Activated T-helper 1 cell treated with anti-CD3 and anti-CD28 coated beads, Interleukin-2, amount 50 U/mL, for 16 hours (primary cell): ENCODE measurements around the gene CIT.

ENCODE experiments used
- DNase-seq, 2 donors: peaks; one replicate each; pipeline ENCODE4 v3.0.0-alpha.2; 2020; ENCODE audit warnings: low read depth in 1 of 2, low spot score in 1 of 2

CIT gene

GRCh38 chr12:119681728-119682638 is 195.1 kb downstream of the CIT start:
- no peak for DNase-seq

GRCh38 chr12:119681111-119681510 is 196.0 kb downstream of the CIT start:
- no peak for DNase-seq

DNA sequence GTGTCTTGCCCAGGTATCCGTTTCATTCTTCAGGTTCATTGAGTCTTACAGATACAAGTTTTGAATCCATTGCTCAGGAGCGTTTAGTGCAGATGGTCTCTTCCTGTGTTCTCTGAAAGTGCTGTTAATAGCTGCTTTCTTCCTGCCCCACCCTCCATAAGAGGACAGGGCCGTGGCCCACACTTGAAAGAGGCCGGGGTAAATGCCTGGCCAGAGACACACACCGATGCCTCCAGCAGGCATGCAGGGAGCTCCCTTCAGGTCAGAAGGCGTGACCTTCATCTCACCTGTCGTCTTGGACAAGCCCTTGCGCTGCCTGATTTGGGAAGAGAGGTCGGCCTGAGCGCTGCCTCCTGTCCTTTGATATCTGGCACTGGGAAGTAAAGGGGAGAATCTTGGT is 197.6 kb downstream of the CIT start:
- DNase-seq = no peak

DNA sequence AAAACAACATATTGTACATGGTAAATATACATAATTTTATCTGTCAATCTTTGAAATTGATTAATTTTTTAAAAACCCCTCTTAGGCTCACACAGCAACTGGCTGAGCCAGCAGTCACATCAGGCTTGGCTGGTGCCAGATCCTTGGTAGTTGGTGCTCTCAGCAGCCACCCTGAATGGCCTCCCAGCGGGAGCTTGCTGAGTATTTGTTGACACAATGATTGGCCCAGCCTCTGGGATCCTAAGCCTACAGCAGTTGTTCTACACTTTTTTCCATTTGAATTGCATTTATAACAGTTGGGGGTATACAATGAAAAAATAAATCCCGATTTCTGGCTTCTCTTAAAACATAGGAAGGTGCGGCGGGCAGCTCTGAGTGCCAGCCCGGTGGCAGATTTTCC is 198.0 kb downstream of the CIT start:
- DNase-seq = no peak

GRCh38 chr12:119678459-119678858 is 198.7 kb downstream of the CIT start:
- DNase-seq = no peak

DNA sequence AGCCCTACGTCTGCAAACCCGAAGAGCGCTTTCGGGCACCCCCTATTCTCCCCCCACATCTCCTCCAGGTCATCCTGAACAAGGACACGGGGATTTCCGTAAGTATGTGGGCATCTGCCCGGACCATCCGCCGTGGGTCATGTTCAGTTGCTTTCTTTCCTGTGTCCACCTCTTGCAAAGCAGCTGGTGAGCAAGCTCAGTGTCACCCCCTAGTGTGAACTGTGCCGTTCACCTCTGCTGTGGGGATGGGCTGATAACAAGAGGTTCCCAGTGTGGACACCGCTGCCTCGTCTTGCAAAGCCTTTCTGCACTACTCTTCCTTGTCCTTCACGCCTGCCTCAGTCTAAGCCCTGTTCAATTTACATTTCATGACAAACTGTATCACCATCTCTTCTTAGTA is 200.5 kb downstream of the CIT start:
- DNase-seq = no peak

DNA sequence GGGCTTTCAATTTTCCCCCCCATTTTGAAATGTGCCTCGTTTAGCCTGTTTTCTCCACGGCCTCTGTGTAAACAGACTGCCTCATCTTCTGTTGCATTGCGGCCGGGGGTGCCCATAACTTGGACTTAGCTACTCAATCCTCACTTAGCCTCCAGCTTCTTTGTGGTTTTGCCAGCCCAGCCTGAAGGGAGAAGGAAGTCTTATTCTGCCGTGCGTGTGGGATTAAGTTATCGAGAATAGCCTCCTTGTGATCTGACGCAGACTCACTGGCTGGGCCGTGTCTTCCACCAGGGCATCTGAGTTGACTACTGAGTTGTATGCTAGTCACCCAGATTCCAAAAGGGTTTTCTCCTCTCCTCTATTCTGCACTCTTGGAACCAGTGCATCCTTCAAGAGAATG is 201.1 kb downstream of the CIT start:
- DNase-seq = no peak

- DNase-seq = no peak
These were observed 202.6 kb downstream of the CIT start for GRCh38 chr12:119674560-119674959.

- DNase-seq = no peak
These were observed 203.5 kb downstream of the CIT start for GRCh38 chr12:119673634-119674033.

GRCh38 chr12:119672194-119672593 is 204.9 kb downstream of the CIT start:
- DNase-seq = no peak

- no peak for DNase-seq
These were observed 206.1 kb downstream of the CIT start for GRCh38 chr12:119671070-119671469.

- DNase-seq = no peak
These were observed 207.2 kb downstream of the CIT start for GRCh38 chr12:119669744-119670472.

- DNase-seq = no peak
These were observed 208.7 kb downstream of the CIT start for GRCh38 chr12:119668324-119668841.

DNA sequence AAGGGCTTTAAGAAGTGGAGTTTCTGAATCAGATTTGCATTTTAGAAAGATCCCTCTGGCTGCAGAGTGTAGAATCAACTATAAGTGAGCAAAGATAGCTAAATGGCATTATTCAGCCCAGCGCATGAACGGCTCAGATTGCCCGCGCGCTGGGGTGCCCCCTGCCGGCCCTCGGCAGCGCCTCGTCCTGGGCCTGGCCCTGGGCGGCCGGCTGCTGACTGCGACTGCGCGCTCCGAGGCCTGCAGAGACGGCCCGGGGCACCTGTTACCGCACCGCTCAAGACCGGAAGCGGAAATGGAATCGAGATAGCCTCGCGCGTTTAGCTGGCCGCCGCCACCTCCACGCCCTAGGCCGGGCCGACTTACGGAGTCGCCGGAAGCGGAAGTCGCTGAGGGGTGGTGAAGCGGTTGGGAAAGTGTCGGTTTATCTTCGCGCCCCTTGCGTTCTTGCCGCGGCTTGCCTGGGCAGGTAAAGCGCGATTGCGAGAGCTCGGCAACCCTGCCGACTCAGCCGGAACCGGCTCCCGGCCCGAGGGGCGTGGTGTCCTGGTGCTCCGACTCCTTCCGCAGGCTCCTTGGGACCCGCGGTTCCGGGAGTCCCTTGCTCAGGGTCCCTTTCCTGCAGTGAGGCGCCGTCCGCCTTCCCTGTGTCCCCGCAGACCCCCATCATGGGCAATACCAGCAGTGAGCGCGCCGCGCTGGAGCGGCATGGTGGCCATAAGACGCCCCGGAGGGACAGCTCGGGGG is 209.4 kb downstream of the CIT start, which contains the start of gene PRKAB1:
Gene PRKAB1 (plus strand): TSS at position 557 of the 747 bp plus-strand sequence. CDS start 112 bp downstream, at position 669.
- DNase-seq = peak; percentile 88 to 93

GRCh38 chr12:119666900-119667576 is 210.1 kb downstream of the CIT start:
- no peak for DNase-seq

DNA sequence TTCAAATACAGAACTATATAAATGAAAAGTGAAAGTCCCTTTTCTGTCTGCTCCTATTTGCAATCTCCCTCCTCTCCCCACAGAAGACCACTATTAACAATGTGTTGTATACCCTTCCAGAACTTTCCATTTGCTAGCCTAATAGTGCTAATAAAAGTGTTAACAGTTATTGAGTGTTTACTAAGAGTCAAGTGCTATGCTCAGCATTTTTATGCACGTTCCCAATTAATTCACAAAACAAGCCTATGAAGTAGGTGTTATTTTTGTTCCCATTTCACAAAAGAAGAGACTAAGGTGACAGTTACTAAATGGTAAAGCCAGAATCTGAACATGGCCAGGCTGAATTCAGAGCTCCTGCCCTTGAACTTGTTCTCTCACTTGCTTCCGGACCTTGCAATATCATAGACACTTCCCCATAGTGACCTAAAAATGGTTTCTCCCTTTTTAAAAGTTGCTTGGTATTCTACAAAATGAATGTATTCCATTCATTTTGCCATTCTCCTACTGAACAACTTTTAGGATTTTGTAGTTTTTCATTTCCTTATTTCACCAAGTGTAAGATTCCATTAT is 210.8 kb downstream of the CIT start:
- DNase-seq = no peak

- DNase-seq = no peak
These were observed 211.8 kb downstream of the CIT start for GRCh38 chr12:119665164-119665929.

GRCh38 chr12:119664642-119665041 is 212.5 kb downstream of the CIT start:
- DNase-seq = no peak

DNA sequence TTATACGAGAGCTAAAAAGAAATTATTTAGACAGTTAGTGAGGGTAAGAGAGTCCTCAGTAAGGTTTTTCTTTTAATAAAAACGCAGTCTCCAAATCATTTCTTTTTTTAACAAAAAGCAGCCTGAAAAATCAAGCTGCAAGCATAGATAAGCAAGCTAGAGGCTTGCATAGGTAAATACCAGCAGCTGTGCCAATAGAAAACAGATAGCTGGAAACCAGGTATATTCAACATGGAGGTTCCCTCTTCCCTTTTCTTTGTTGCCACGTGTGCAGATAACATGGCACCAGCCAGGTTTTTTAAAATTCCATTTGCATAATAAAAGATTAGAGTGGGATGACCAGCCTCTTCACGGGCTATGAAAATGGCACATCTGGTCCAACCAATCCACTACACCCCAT is 215.2 kb downstream of the CIT start:
- DNase-seq = no peak

- DNase-seq = no peak
These were observed 217.0 kb downstream of the CIT start for GRCh38 chr12:119660076-119660475.
